ENCODE results near the gene TAL2. TPM values are rescaled to one million over a fixed set of nuclear protein-coding genes. Genes with fewer than 3 reads are reported as not detected.

Gene TAL2
- total and polyA plus RNA-seq, 2 donors (not counting 1 experiment from before 2014, with no cell fraction given), result 0.37 to 7.0 TPM

GRCh38 chr9:105706156-105706555 is 43.9 kb downstream of the TAL2 start:
- Mint-ChIP-seq H3K4me3 (no peak overlapping the region), H3K4me1 (peaks cover 12% of the 10 kb centered on the region), H3K27ac (no peak overlapping the region), H3K9me3 (ENCODE audit: insufficient read depth) (no peaks in the 10 kb centered on the region), H3K27me3 (no peaks in the 10 kb centered on the region)
- no peak overlapping the region for H3K4me2 ChIP-seq (replicated peaks; ENCODE audit: low read depth, low read length, poor library complexity, severe bottlenecking)
- peaks cover 0 to 6% of the 10 kb centered on the region in 2 donors for H3K4me1 ChIP-seq (ENCODE audit: control insufficient read depth in 2 of 2, insufficient read depth in 2 of 2, low read length in 2 of 2)
- H3K27me3 ChIP-seq (replicated peaks in 1 of 4; ENCODE audit: control extremely low read depth in 1 of 4, control insufficient read depth in 3 of 4, insufficient read depth in 4 of 4, low read length in 3 of 4), result no peaks in the 10 kb centered on the region
- ATAC-seq (ENCODE audit: low read depth) (no peak), DNase-seq (no peak)
- no peak overlapping the region for H3K27ac ChIP-seq (ENCODE audit: low read length in 2 of 2)
- ChIA-PET POLR2A (no interaction called here), CTCF (interaction anchor here (0.9 to 1.4 kb wide), 2 partner anchors 13 to 50 kb away, joined by 3 to 4 read pairs; no protein-coding TSS in a partner anchor)
- no peaks in the 10 kb centered on the region for H4K20me1 ChIP-seq (ENCODE audit: control insufficient read depth, insufficient read depth, low read length, poor library complexity, severe bottlenecking)
- no peak overlapping the region for H3K9ac ChIP-seq (ENCODE audit: low read length)
- H3K9me3 ChIP-seq (ENCODE audit: control extremely low read depth in 1 of 3, control insufficient read depth in 2 of 3, insufficient read depth in 1 of 3, low read length in 2 of 3), result peaks cover 0 to 3% (median 0%) of the 10 kb centered on the region in 3 donors
- H3K4me3 ChIP-seq (ENCODE audit: control extremely low read depth in 1 of 5, extremely low read depth in 1 of 5, insufficient read depth in 1 of 5, low read depth in 2 of 5, low read length in 4 of 5), result no peak overlapping the region
- no peaks in the 10 kb centered on the region for H3K36me3 ChIP-seq (replicated peaks in 1 of 2; ENCODE audit: control extremely low read depth in 1 of 2, control insufficient read depth in 1 of 2, extremely low read depth in 1 of 2, insufficient read depth in 2 of 2, low read length in 1 of 2)
- peaks cover 18% of the 10 kb centered on the region for H3K79me2 ChIP-seq (ENCODE audit: control insufficient read depth, insufficient read depth, low read length)
- H2AFZ ChIP-seq (ENCODE audit: insufficient read depth, low read depth, low read length, poor library complexity, severe bottlenecking), result no peak overlapping the region
- TF ChIP-seq EZH2 (IDR thresholded peaks at IDR 0.05; ENCODE audit: borderline replicate concordance, insufficient read depth, low read depth, low read length, poor library complexity, severe bottlenecking) (no peak), CTCF (IDR thresholded peaks at IDR 0.05) (no peak)
- WGBS (ENCODE audit: insufficient coverage), result 99% methylated on average over 7 of the region's 8 CpGs
- intact Hi-C loops (cut with micrococcal nuclease), result no loop called here

DNA sequence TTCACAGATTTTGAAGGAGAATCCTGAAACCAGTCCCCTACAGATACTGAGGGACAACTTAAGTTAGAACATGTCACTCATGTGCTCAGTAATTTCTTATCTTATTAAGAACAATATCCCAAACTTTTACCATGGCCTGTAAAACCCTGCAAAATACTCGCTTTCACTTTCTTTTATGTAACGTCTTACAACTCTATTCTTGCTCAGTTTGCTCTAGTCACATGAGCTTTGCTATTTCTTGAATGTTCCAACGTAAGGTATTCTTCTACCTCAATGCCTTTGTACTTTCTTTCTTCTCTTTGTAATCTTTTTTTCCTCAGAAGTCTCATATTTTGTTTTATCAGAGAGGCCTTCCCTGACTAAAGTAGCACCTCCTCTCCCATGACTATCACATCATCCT is 46.1 kb downstream of the TAL2 start:
- Histone ChIP-seq H3K4me3 (ENCODE audit: control extremely low read depth in 1 of 5, extremely low read depth in 1 of 5, insufficient read depth in 1 of 5, low read depth in 2 of 5, low read length in 4 of 5) (no peak overlapping the region), H3K36me3 (replicated peaks in 1 of 2; ENCODE audit: control extremely low read depth in 1 of 2, control insufficient read depth in 1 of 2, extremely low read depth in 1 of 2, insufficient read depth in 2 of 2, low read length in 1 of 2) (no peaks in the 10 kb centered on the region), H3K9me3 (ENCODE audit: control extremely low read depth in 1 of 3, control insufficient read depth in 2 of 3, insufficient read depth in 1 of 3, low read length in 2 of 3) (peaks cover 0 to 5% (median 0%) of the 10 kb centered on the region in 3 donors), H3K4me2 (replicated peaks; ENCODE audit: low read depth, low read length, poor library complexity, severe bottlenecking) (peak overlapping the region; percentile 35), H2AFZ (ENCODE audit: insufficient read depth, low read depth, low read length, poor library complexity, severe bottlenecking) (peak overlapping the region; percentile 12), H3K27me3 (replicated peaks in 1 of 4; ENCODE audit: control extremely low read depth in 1 of 4, control insufficient read depth in 3 of 4, insufficient read depth in 4 of 4, low read length in 3 of 4) (no peaks in the 10 kb centered on the region), H3K4me1 (ENCODE audit: control insufficient read depth in 2 of 2, insufficient read depth in 2 of 2, low read length in 2 of 2) (peaks cover 0 to 6% of the 10 kb centered on the region in 2 donors), H3K27ac (ENCODE audit: low read length in 2 of 2) (no peak overlapping the region), H4K20me1 (ENCODE audit: control insufficient read depth, insufficient read depth, low read length, poor library complexity, severe bottlenecking) (no peaks in the 10 kb centered on the region), H3K79me2 (ENCODE audit: control insufficient read depth, insufficient read depth, low read length) (peaks cover 5% of the 10 kb centered on the region), H3K9ac (ENCODE audit: low read length) (peak overlapping the region; percentile 4)
- Mint-ChIP-seq H3K9me3 (ENCODE audit: insufficient read depth) (no peaks in the 10 kb centered on the region), H3K4me1 (peaks cover 6% of the 10 kb centered on the region), H3K27me3 (no peaks in the 10 kb centered on the region), H3K27ac (no peak overlapping the region), H3K4me3 (peak overlapping the region; percentile 41)
- ChIA-PET CTCF (interaction anchor here (0.7 to 1.1 kb wide), 4 partner anchors 10 to 66 kb away, joined by 3 to 4 read pairs (median 3); no protein-coding TSS in a partner anchor), POLR2A (no interaction called here)
- intact Hi-C loops (cut with micrococcal nuclease), result no loop called here
- no peak for DNase-seq
- 14% methylated on average over 2 of the region's 3 CpGs for WGBS (ENCODE audit: insufficient coverage)
- TF ChIP-seq EZH2 (IDR thresholded peaks at IDR 0.05; ENCODE audit: borderline replicate concordance, insufficient read depth, low read depth, low read length, poor library complexity, severe bottlenecking) (no peak), CTCF (IDR thresholded peaks at IDR 0.05) (no peak)
- no peak for ATAC-seq (ENCODE audit: low read depth)

All from B cell (primary cell).